GM21390 (cell line): Measurements from ENCODE around the gene ATG16L1.

ENCODE experiments used
- ATAC-seq: cut with Tn5 transposase; IDR thresholded peaks from one replicate; pipeline ENCODE4 v1.9.1; 2021; ENCODE audit not compliant: unreplicated experiment

The ATG16L1 gene

GRCh38 chr2:233258211-233258610 lies 6.7 kb downstream of the ATG16L1 start:
- no peak for ATAC-seq

DNA sequence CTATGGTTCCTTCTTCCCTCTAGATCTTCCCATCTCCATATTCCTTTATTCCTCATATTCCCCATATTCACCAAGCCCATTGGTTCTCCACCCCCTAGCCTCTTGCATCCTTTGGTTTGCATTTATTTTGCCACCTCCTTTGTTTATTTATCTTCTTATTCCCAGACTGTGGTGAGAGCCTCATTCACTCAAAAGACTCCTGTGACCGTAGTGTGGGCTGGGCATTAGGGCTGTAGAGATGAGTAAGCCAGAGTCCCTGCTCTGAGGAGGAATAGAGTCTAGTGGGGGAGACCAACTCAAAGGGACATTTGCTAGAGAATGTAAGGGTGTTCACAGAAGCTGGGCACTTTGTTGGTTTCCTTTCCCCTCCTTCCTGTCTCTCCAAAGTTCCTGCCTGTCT lies 8.3 kb downstream of the ATG16L1 start:
- ATAC-seq = no peak

DNA sequence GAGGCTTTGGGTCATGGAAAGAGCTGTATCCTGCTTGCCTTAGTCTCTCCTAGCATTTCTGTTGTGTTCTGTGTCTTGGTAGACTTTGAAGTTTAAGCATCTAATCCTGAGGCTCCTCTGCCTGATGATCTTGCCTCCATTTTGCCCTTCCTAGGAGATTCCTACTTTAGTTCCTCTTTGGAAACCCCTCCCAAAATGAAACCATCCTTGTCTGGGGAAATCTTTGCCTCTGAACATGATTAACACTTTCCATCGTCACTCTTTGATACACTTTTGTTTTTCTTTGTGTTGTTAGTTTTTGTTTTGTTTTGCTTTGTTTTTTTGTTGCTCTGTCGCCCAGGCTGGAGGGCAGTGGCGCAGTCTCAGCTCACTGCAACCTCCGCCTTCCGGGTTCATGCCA lies 9.2 kb downstream of the ATG16L1 start:
- ATAC-seq = no peak

DNA sequence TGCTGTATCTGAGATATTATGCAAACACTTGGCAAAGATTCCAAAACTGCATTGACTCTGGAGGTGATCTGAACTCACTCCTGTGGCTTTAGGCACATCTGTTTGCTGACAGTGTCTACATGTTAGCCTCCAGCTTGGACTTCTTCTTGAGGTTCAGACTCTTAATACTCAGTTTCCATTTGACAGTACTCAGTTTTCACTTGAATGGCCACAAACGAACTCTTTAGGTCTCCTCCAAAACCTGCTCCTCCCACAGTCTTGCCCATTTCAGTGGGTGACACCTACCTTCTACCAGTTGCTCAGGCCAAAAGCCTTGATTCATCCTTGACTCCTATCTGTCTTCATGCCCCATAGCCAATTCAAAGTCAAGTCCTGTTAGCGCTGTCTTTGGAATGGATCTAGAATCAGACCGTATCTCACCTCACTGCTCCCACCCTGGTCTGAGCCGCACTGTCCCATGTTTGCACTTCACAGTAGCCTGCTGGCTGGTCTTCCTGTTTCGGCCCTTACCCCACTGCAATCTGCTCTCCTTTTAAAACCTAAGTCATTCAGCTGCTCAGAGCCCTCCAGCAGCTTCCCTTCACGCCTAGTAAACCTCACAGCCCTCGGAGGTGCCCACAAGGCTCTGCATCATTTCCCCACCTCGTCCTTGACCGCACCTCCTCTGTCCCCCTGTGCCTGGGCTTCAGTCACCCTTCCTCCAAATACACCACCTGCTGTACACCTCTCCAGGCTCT lies 10.5 kb downstream of the ATG16L1 start:
- ATAC-seq = peak; percentile 70

GRCh38 chr2:233262562-233262961 lies 11.1 kb downstream of the ATG16L1 start:
- no peak for ATAC-seq

- no peak for ATAC-seq
Observed at GRCh38 chr2:233263045-233263570, 11.6 kb downstream of the ATG16L1 start.

- no peak for ATAC-seq
Observed at GRCh38 chr2:233264667-233265066, 13.2 kb downstream of the ATG16L1 start.

DNA sequence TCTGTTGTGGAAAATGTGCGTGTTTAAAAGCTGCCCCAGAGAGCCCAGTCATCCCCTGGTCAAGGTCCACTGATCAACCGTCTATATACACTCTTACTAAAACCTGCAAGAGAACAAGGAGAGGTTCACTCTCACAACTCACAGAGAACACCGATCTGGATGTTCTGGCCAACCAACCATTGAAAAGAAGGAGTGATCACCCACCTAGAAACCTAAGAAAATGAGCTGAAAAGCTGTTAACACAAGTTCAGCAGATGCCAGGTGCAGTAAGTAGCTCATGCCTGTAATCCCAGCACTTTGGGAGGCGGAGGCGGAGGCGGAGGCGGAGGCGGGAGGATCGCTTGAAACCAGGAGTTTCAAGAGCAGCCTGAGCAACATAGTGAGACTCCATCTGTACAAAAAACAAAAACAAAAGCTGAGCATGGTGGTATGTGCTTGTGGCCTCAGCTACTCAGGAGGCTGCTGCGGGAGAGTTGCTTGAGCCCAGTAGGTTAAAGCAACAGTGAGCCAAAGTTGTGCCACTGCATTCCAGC lies 14.5 kb downstream of the ATG16L1 start:
- no peak for ATAC-seq

DNA sequence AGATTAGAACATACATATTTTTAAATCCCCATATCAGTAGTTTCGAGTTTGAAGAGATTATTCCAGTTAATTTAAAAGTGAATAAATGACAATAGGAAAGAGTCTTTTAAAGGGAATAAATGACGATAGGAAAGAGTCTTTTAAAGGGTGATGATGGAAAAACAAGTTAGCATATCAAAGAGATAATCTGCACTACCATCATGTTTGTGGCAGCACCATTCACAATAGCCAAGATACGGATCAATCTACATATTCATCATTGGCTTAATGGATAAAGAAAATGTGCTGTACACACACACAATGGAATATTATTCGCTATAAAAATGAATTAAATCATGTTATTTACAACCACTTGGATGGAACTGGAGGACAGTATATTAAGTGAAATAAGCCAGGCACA lies 15.0 kb downstream of the ATG16L1 start:
- ATAC-seq = no peak

GRCh38 chr2:233267516-233268245 lies 16.2 kb downstream of the ATG16L1 start:
- peak; percentile 90 for ATAC-seq

DNA sequence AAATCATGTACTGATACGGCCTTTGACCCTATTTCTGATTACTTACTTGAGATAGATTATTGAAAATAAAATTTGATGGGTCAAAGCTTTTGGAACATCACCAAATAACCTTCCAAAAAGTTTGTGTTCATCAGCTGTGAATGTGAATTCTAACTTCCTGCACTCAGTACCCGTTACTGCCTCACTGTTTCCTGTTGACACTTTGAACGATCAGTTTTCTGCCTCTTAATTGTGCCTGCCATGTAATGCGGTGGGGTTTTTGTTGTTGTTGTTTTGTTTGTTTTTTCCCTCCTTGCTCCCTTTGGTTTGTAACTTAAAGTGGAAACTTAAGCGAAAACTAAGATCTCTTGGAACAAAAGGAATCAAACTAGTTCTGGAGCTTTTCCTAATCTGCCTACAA lies 18.9 kb downstream of the ATG16L1 start:
- no peak for ATAC-seq

GRCh38 chr2:233270951-233271350 lies 19.5 kb downstream of the ATG16L1 start:
- no peak for ATAC-seq

GRCh38 chr2:233271693-233272092 lies 20.2 kb downstream of the ATG16L1 start:
- no peak for ATAC-seq

- ATAC-seq = no peak
Observed at GRCh38 chr2:233273120-233273519, 21.6 kb downstream of the ATG16L1 start.

- no peak for ATAC-seq
Observed at GRCh38 chr2:233275223-233275622, 23.8 kb downstream of the ATG16L1 start.

GRCh38 chr2:233278921-233279320 lies 27.4 kb downstream of the ATG16L1 start:
- no peak for ATAC-seq

DNA sequence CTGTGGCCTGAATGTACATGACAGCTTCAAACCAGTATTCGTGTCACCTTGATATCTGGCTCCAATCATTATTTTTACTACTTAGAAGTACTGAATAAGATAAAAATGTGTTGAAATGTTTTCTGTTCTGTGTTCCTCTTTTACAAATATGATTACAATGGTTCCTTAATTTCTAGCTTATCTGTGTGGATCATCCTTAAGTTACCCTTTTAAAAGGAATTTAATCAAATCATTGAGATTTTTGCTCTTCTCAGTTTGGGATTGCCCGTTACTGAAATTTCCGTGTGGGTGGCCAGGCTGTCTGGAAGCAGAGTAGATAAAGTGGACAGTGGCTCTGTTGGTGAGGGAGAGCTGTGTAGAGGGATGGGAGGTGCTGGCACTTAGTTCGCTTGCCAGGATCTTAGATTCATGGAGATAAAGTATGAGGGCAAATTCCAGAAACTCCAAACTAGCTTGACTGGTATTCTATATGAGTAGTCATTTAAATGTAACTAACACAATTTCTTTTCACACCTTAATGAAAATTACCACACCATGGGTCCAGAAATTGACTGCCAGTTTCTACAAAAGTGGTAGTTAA lies 28.7 kb downstream of the ATG16L1 start:
- ATAC-seq = no peak

DNA sequence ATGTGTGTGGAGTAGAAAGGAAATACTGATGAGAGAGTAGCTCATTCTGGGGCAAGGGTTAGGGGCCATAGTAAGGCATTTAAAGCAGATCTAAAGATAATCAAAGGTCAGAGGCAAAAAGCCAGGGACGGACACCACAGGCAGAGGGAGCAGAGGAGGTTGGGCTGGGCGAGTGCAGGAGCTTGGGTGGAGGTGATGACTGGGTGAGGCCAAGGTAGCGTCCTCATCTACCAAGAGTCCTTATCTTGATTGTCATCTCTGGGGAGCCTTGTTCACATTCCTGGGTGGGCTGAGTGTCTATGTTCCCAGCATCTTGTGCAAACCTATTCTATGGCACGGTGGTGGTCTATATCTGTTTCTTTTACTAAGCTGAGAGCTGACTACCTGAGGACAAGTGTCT lies 30.1 kb downstream of the ATG16L1 start:
- ATAC-seq = no peak

DNA sequence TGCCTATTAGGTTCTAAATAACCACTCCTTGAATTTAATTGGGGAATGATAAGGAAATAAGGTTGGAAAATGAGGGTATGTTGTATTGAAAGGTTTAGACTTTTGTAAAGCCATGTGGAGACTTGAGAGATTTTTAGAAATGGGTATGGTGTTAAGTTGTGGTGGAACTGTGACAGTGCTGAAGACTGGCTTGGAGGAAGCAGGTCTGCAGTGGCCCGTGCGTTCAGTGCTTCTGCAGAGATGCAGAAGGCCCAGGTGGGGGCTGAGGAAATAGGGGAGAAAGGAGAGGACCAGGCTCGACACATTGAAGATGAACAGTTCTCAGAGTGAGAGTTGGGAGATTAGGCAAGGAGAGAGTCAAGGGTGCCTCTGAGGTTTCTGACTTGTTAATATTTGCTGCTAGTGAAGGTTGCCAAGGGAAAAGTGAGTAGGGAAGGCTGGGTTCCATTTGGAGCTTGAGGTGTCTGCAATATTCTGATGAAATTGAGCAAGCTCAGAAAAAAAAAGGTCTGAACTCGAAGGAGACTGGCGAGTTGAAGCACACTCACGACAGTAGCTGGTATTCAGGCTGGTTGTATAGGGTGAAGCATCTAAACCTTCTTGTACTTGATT lies 30.6 kb downstream of the ATG16L1 start:
- no peak for ATAC-seq

- ATAC-seq = no peak
Observed at GRCh38 chr2:233285921-233286320, 34.4 kb downstream of the ATG16L1 start.

DNA sequence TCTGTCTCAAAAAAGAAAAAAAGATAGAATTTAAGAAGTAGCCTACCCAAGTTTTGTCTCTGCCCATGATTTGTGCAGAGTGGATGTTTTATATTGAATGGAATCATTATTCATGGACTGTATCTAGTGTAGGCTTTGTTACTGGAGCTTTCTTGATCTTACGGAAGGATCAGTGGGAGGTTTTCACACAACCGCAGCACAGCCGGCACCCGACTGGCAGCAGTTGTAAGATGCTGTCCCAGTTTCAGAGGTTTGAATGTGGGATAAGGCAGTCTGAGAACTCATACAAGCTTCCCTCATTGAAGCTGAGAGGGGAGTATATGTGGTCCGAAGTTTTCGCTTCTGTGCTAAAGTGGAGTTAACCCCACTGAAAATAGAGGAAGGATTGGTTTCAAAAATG lies 36.4 kb downstream of the ATG16L1 start:
- ATAC-seq = no peak
